Mammary epithelial cell (primary cell): ENCODE data around the gene KRTAP5-9.
"Not testable (repeated sequence)": the region's sequence is repeated elsewhere in the genome, so short reads cannot be mapped to it uniquely, and the experiment has no call there.

Source experiments
- EZH2 ChIP-seq: IDR thresholded peaks from 2 replicates; pipeline ENCODE4 v1.6.1; 2012; ENCODE audit warnings: low read length, inconsistent platforms, borderline replicate concordance
- TF ChIP-seq, protein P1 (sequence below), 2 donors: IDR thresholded peaks in 1 of 2; conservative IDR thresholded peaks in 1 of 2; 2 replicates each; pipeline ENCODE4 v1.5.1; 2011 to 2012; ENCODE audit warnings: inconsistent platforms in 2 of 2, low read length in 2 of 2, mild to moderate bottlenecking in 2 of 2, control low read depth in 1 of 2, low read depth in 1 of 2; ENCODE audit not compliant: insufficient read depth in 1 of 2; ENCODE audit errors: extremely low read depth in 1 of 2

DNA sequence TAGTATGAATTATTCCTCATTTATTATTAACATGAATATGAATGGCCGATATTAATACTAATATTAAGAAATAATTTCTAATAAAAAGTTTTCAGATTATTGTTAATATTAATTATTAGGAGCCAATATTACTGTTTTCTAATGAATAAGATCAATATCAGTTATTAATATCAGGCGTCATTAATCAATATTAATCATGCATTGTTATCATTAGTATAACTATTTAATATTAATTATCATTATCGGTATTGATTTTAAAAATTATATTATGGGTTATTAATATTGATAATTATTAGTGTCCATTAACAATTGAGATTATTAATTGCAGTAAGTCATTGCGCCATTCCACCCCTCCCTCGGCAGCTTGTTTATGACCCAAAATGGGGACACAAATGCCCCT lies 37.5 kb downstream of the KRTAP5-9 start:
- TF ChIP-seq, protein P1, sequence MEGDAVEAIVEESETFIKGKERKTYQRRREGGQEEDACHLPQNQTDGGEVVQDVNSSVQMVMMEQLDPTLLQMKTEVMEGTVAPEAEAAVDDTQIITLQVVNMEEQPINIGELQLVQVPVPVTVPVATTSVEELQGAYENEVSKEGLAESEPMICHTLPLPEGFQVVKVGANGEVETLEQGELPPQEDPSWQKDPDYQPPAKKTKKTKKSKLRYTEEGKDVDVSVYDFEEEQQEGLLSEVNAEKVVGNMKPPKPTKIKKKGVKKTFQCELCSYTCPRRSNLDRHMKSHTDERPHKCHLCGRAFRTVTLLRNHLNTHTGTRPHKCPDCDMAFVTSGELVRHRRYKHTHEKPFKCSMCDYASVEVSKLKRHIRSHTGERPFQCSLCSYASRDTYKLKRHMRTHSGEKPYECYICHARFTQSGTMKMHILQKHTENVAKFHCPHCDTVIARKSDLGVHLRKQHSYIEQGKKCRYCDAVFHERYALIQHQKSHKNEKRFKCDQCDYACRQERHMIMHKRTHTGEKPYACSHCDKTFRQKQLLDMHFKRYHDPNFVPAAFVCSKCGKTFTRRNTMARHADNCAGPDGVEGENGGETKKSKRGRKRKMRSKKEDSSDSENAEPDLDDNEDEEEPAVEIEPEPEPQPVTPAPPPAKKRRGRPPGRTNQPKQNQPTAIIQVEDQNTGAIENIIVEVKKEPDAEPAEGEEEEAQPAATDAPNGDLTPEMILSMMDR (conservative IDR thresholded peaks at IDR 0.05 in 1 of 2, IDR thresholded peaks at IDR 0.05 in 1 of 2; ENCODE audit: extremely low read depth in 1 of 2, insufficient read depth in 1 of 2, low read depth in 1 of 2, low read length in 2 of 2): not testable (repeated sequence)
- TF ChIP-seq EZH2: not testable (repeated sequence)
